Calu3 (cell line): ENCODE results near the gene CDK13. TPM values are rescaled to one million over a fixed set of nuclear protein-coding genes. Genes with fewer than 3 reads are reported as not detected.

ENCODE experiments used
- BruUV-seq: library from RNA; stranded (reverse); fragments of 400-500 nt; replicated peaks from 2 replicates; lab custom pipeline; 2021; lab: Mats Ljungman, UMichigan
- CTCF ChIA-PET: fragments of 300-600 bp; sonication (Branson Sonifier 250); formaldehyde crosslinking; loops from one replicate; lab custom pipeline; 2022; ENCODE audit warnings: antibody characterized with exemption; lab: Charles Lee
- DNase-seq: peaks from one replicate; pipeline ENCODE4 v3.0.0; 2022
- H3K27ac Mint-ChIP-seq: one replicate; pipeline ENCODE4 v1.8.0; 2022; ENCODE audit warnings: mixed read lengths; ENCODE audit not compliant: unreplicated experiment
- H3K27me3 Mint-ChIP-seq: one replicate; pipeline ENCODE4 v1.8.0; 2022; ENCODE audit warnings: mixed read lengths; ENCODE audit not compliant: unreplicated experiment
- H3K36me3 Mint-ChIP-seq: one replicate; pipeline ENCODE4 v1.8.0; 2022; ENCODE audit warnings: mild to moderate bottlenecking, moderate library complexity, mixed read lengths; ENCODE audit not compliant: insufficient read depth, unreplicated experiment
- H3K4me1 Mint-ChIP-seq: one replicate; pipeline ENCODE4 v1.8.0; 2022; ENCODE audit warnings: mild to moderate bottlenecking, low read depth, mixed read lengths; ENCODE audit not compliant: unreplicated experiment
- H3K4me3 Mint-ChIP-seq: one replicate; pipeline ENCODE4 v1.8.0; 2022; ENCODE audit warnings: mild to moderate bottlenecking, low read depth, moderate library complexity, mixed read lengths; ENCODE audit not compliant: unreplicated experiment
- H3K9me3 Mint-ChIP-seq: one replicate; pipeline ENCODE4 v1.8.0; 2022; ENCODE audit warnings: low read depth, mixed read lengths; ENCODE audit not compliant: unreplicated experiment
- CTCF ChIP-seq: fragments of 200-600 bp; IDR thresholded peaks from one replicate; pipeline ENCODE4 v1.8.0; 2022; ENCODE audit warnings: antibody characterized with exemption; ENCODE audit not compliant: unreplicated experiment
- intact Hi-C: fragments of 100-400 bp; cut with micrococcal nuclease; formaldehyde crosslinking; loops from one replicate; pipeline ENCODE4 v1.10.0; 2022; ENCODE audit not compliant: unreplicated experiment
- total RNA-seq: library from RNA; stranded (reverse); gene quantifications from 2 replicates; pipeline ENCODE4 v1.2.3, GENCODE V29; 2022

CDK13 gene
- total RNA-seq, 1 experiment from 2014 or later = 86.7 TPM

- Mint-ChIP-seq H3K4me3 (no peak overlapping the region), H3K27me3 (no peaks in the 10 kb centered on the region), H3K36me3 (peaks cover 29% of the 10 kb centered on the region), H3K27ac (no peak overlapping the region), H3K9me3 (no peaks in the 10 kb centered on the region), H3K4me1 (no peaks in the 10 kb centered on the region)
- CTCF ChIA-PET = interaction anchor here (0.7 kb wide), 1 partner anchor 701 kb away, joined by 3 read pairs; no protein-coding TSS in a partner anchor
- BruUV-seq = no TSS peak
- no peak for TF ChIP-seq CTCF
- no peak for DNase-seq
- intact Hi-C loops = no loop called here
Observed at GRCh38 chr7:40097728-40098127, 147.7 kb downstream of the CDK13 start.

- H3K36me3 Mint-ChIP-seq = peaks cover 22% of the 10 kb centered on the region
- no peak overlapping the region for H3K4me3 Mint-ChIP-seq
- no peaks in the 10 kb centered on the region for H3K27me3 Mint-ChIP-seq
- no peak overlapping the region for H3K27ac Mint-ChIP-seq
- intact Hi-C loops = no loop called here
- TF ChIP-seq CTCF = no peak
- no peaks in the 10 kb centered on the region for H3K4me1 Mint-ChIP-seq
- CTCF ChIA-PET = no interaction called here
- no peak for DNase-seq
- BruUV-seq = no TSS peak
- no peaks in the 10 kb centered on the region for H3K9me3 Mint-ChIP-seq
Observed at GRCh38 chr7:40098810-40099209, 148.8 kb downstream of the CDK13 start.

- peaks cover 12% of the 10 kb centered on the region for H3K36me3 Mint-ChIP-seq
- H3K9me3 Mint-ChIP-seq = no peaks in the 10 kb centered on the region
- DNase-seq = no peak
- no peaks in the 10 kb centered on the region for H3K4me1 Mint-ChIP-seq
- intact Hi-C loops = no loop called here
- no TSS peak for BruUV-seq
- CTCF ChIA-PET = no interaction called here
- H3K27ac Mint-ChIP-seq = no peak overlapping the region
- no peak for TF ChIP-seq CTCF
- H3K4me3 Mint-ChIP-seq = no peak overlapping the region
- H3K27me3 Mint-ChIP-seq = no peaks in the 10 kb centered on the region
Observed at GRCh38 chr7:40099837-40100236, 149.8 kb downstream of the CDK13 start.

- Mint-ChIP-seq H3K9me3 (no peaks in the 10 kb centered on the region), H3K36me3 (peaks cover 13% of the 10 kb centered on the region), H3K4me1 (no peaks in the 10 kb centered on the region), H3K4me3 (no peak overlapping the region), H3K27ac (no peak overlapping the region), H3K27me3 (no peaks in the 10 kb centered on the region)
- BruUV-seq = no TSS peak
- intact Hi-C loops = no loop called here
- no peak for TF ChIP-seq CTCF
- no peak for DNase-seq
- CTCF ChIA-PET = interaction anchor here (1.1 kb wide), 1 partner anchor 12 kb away, joined by 3 read pairs; no protein-coding TSS in a partner anchor
Observed at GRCh38 chr7:40101201-40101600, 151.1 kb downstream of the CDK13 start.
